HG03066 (cell line): ENCODE data around the gene LAYN.

Experiments used
- ATAC-seq: cut with Tn5 transposase; IDR thresholded peaks from one replicate; pipeline ENCODE4 v1.9.1; 2021; ENCODE audit warnings: low read depth; ENCODE audit not compliant: unreplicated experiment

LAYN gene

DNA sequence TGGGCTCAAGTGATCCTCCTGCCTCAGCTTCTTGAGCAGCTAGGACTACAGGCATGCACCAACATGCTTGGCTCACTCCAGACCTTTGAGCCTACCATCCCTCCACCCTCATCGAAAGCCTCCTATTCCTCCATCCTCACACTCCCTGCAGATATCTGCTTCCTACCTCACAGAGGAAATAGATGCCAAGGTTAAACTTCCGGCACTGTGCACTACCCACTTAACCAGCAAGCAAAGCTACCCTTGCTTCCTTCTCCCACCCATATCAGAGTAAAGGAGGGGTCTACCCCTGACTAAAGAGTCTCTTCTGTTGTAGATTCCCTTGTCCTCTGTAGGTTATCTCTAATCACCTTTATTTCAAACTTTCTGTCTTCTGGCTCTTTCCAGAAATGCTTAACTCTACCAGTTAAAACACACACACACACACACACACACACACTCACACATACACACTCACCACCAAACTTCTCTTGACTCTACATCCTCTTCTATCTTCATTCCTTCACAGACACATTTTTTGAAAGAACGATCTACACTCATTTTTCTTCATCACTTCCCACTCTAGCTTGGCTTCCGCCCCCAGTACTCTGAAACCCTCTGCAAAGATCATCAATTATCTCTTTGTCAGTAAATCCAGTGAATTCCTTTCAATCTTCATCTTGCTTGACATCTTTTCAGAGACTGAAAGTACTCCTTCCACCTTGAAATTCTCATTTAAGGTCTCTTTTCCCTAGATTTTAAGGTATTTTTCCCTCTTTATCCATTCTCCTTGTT, 50.9 kb downstream of the LAYN start:
- no peak for ATAC-seq

- no peak for ATAC-seq
Observed at GRCh38 chr11:111592491-111592890, 52.0 kb downstream of the LAYN start.

DNA sequence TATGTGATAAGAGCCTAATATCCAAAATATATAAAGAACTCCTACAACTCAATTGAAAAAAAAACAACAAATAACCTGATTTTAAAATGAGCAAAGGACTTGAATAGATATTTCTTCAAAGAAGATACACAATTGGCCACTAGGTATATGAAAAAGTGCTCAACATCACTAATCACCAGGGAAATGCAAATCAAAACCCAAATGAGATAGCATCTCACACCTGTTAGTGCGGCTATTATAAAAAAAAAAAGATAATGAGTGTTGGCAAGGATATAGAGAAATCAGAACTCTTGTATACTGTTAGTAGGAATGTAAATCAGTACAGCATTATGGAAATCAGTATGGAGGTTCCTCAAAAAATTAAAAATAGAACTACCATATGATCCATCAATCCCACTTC, 55.8 kb downstream of the LAYN start:
- ATAC-seq: no peak

GRCh38 chr11:111598148-111598547, 57.6 kb downstream of the LAYN start:
- ATAC-seq: no peak

DNA sequence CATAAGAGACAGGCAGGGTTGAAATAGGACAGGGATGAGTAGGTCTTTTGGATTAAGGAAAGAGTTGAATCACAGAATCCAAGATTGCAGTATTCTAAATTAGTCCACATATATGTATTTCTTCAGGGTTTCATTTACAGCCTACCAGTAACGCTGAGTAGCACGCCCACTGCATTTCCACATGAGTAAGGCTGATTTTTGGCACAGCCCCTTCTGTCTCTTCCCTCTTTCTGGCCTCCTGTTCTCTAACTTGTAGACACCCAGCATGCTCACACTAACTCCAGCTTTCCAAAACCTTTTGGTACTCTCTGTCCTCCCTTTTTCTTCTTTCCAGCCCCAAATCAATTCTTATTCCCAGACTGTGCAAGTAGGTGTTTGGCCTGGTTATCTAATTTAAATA, 58.0 kb downstream of the LAYN start:
- ATAC-seq: no peak

GRCh38 chr11:111601636-111601978, 61.1 kb downstream of the LAYN start:
- no peak for ATAC-seq

GRCh38 chr11:111601979-111602864, 61.7 kb downstream of the LAYN start, which contains the start of gene SIK2:
TSS of gene SIK2 (plus strand) at chr11:111602449. CDS start at chr11:111602564, 115 bp downstream.
- peak; percentile 82 for ATAC-seq

DNA sequence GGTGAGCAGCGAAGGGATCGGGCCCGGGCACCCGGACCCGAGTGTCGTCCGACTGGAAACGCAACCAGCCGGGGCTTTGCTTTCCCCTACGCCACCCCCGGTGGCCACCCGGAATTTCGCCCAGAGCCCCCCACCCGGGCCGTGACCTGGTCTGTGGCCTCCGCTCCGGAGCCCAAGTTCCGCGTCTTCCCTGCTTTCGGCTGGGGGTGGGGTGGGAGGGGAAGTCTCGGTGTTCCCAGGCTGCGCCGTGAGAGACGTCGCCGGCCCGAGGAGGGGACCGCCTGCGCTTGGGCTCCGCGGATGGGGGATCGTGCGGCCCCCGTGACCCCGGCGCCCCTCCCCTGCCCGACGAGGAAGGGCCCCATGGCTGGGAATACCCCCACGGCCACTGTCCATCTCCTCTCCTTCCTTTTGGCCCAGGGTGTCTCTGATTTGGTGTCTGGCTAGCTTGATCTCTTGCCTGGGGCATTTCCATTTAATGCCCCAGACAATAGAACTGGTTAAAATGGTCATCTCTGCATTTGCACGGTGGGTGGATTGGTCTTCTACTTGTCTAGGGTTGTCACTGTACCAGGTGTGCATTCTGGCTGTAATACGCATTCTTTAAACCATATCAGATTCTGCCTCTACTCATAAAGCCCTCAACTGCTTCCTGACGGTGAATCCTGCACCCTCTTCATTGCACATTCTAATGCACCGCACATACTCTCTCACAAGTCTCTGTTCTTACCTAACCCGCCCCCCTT, 62.5 kb downstream of the LAYN start:
- ATAC-seq: no peak

DNA sequence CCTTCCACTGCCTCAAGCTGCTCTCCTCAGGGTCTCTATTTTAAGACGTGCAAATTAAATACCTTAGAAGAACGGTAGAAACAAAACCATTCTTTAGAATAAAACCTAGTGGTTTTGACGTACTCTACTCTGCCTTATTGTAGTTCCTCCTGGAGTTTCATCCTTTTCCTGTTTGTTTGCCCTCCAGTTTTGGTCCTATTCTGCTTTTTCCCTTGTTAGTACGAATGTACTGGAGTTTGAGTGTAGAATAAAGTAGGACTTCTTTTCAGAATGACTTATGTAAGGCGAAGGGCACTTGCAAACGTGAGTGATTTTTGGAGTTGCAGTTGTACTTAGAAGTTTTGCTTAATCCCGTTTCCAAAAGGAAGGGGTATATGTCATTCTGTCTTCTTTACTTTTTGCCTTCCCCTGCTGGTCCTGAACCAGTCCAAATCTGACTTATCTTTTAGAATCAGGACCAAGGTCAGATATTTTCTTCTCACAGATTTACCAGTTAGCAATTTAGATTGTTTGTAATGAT, 63.2 kb downstream of the LAYN start:
- no peak for ATAC-seq

- no peak for ATAC-seq
Observed at GRCh38 chr11:111604392-111605009, 64.0 kb downstream of the LAYN start.

DNA sequence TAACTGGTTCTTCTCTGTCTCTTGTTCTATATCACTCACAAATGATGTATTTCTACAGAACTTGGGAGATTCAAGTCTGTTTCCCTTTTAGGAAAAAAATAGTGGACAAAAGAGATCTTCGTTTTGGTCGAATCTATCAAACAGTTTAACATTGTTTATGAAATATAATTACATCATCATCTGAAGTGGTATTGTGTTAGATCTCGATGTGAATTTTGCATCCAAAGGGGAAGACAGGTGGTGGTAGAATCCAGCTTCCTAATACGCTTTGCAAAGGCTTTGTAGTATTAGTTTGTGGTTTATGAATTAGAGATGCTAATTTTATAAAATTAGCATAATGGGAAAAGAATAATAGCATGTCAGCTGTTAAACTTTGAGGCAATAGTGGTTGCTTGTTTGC, 65.2 kb downstream of the LAYN start:
- ATAC-seq: no peak

DNA sequence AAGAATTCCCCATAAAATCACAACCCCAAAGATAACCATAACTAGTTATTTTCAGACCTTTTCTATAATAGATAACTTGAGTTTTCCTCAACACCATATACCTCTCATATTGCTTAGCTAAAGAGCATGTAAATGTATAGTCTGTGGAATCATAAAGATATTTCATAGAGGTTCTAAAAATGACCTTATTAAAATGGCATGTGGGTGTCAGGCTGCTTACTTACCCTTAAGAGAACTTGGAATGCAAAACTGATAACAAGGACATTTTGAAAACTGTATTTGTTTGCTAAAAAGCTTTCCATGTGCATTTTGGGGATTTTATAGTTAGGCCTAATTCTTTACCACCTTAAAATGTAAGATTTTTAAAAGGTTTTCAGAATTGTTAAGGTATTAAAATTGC, 66.5 kb downstream of the LAYN start:
- no peak for ATAC-seq

- no peak for ATAC-seq
Observed at GRCh38 chr11:111607751-111608150, 67.2 kb downstream of the LAYN start.
